Measurements from ENCODE around the gene WDR6. TPM values are rescaled to one million over a fixed set of nuclear protein-coding genes. Genes with fewer than 3 reads are reported as not detected.

WDR6 gene
- total and polyA plus RNA-seq, 10 of the 15 experiments (the other 5 are each of a cell fraction or from before 2014, with no cell fraction given): 21.3 to 169 (median 107) TPM

DNA sequence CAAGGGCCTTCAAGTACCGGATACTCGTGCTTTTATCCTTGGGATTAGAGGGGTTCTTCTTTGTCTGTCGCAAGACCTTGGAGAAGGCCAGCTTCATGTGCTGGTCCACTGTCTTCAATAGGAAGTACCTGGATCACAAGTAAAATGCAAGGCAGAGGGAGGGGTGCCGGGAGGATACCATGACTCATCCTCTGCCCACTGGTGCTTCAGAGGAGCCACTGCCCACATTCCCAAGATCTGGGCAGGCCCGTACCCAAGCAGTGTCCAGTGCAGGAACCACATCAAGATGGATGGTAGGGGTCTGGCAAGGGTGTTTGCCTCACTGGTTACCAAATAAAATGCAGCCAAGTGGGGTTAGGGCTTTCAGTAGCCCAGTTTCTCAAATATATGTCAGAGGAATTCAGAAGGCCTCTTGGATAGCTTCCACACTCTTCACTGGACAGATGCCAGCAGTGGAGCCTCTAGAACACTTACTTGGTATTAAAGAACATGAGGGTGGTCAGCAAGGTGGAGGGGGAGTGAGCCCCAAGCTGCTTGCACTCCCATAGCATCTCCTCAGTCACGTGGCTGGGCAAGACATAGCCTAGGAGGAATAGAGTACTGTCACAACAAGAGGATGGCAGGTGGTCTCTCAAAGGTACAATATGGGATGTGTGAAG lies 25.6 kb downstream of the WDR6 start (continued):
- TF ChIP-seq, protein P1, sequence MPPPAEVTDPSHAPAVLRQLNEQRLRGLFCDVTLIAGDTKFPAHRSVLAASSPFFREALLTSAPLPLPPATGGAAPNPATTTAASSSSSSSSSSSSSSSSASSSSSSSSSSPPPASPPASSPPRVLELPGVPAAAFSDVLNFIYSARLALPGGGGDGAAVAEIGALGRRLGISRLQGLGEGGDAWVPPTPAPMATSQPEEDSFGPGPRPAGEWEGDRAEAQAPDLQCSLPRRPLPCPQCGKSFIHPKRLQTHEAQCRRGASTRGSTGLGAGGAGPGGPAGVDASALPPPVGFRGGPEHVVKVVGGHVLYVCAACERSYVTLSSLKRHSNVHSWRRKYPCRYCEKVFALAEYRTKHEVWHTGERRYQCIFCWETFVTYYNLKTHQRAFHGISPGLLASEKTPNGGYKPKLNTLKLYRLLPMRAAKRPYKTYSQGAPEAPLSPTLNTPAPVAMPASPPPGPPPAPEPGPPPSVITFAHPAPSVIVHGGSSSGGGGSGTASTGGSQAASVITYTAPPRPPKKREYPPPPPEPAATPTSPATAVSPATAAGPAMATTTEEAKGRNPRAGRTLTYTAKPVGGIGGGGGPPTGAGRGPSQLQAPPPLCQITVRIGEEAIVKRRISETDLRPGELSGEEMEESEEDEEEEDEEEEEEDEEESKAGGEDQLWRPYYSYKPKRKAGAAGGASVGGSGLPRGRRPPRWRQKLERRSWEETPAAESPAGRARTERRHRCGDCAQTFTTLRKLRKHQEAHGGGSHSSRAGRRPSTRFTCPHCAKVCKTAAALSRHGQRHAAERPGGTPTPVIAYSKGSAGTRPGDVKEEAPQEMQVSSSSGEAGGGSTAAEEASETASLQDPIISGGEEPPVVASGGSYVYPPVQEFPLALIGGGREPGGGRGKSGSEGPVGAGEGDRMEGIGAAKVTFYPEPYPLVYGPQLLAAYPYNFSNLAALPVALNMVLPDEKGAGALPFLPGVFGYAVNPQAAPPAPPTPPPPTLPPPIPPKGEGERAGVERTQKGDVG (CRISPR knock-in tag; IDR thresholded peaks at IDR 0.05): no peak

DNA sequence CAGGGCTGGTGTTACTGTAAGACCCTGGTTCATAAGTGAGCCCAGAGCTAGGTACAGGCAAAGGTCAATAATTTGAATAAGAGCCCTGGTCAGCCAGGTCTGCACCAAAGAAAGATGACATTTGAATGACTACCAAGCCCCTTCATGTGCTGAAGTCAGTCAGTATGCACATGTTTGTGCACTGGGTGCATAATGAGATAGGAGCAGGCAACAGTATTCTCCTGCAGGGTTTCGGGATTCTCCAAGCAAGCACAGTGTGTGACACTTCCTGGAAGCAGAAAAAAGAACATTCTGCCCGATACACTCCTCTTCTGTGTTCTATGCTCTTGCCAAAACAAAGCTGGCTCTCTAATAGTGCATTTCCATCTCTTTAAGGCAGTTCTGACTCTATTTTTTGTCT lies 27.5 kb downstream of the WDR6 start:
- no peak for ATAC-seq
- Histone ChIP-seq H3K27ac (ENCODE audit: control insufficient read depth, insufficient read depth) (no peak overlapping the region), H4K20me1 (ENCODE audit: control insufficient read depth, insufficient read depth) (no peaks in the 10 kb centered on the region), H3K4me3 (no peak overlapping the region), H3K79me2 (ENCODE audit: control insufficient read depth, insufficient read depth, low read length) (no peaks in the 10 kb centered on the region), H3K27me3 (replicated peaks in 1 of 2; ENCODE audit: control insufficient read depth in 2 of 2, insufficient read depth in 2 of 2, low read length in 1 of 2) (no peaks in the 10 kb centered on the region), H3K4me1 (ENCODE audit: control insufficient read depth, insufficient read depth, low read length) (no peaks in the 10 kb centered on the region), H3K9ac (ENCODE audit: control insufficient read depth, insufficient read depth, low read length) (no peak overlapping the region), H2AFZ (ENCODE audit: control insufficient read depth, low read depth, low read length) (no peak overlapping the region), H3K36me3 (ENCODE audit: control insufficient read depth in 2 of 2, insufficient read depth in 2 of 2, low read length in 1 of 2) (peaks cover 19 to 38% of the 10 kb centered on the region in 2 experiments), H3K9me3 (replicated peaks; ENCODE audit: control insufficient read depth, insufficient read depth, low read length) (no peaks in the 10 kb centered on the region), H3K4me2 (ENCODE audit: control insufficient read depth, insufficient read depth) (no peak overlapping the region)
- TF ChIP-seq JUNB (IDR thresholded peaks at IDR 0.05): no peak
- DNase-seq (ENCODE audit: low read depth, low spot score): no peak
- 95% methylated on average over 2 of the region's 2 CpGs for WGBS (ENCODE audit: insufficient coverage, insufficient replicate concordance, low lambda C conversion rate, missing lambda C conversion rate)
- TSS peak; percentile 57 for BruUV-seq (replicated peaks)
- in situ Hi-C loops (cut with MboI) (no loop called here), intact Hi-C loops (cut with micrococcal nuclease; ENCODE audit: unreplicated experiment) (no loop called here)
- ChIA-PET POLR2A (interaction anchor here (0.6 kb wide), 1 partner anchor 780 kb away, joined by 4 read pairs; no protein-coding TSS in a partner anchor), CTCF (interaction anchor here (0.6 to 2.0 kb wide), 4 partner anchors 13 to 505 kb away, joined by 3 to 8 read pairs (median 5); partner anchors contain the start of genes NDUFAF3 and WDR6), RAD21 (ENCODE audit: unreplicated experiment) (no interaction called here), SMC1A (ENCODE audit: uncharacterized antibody, unreplicated experiment) (no interaction called here)
- no peak for FAIRE-seq
